ENCODE data around the gene SPEF2. TPM values are rescaled to one million over a fixed set of nuclear protein-coding genes. Genes with fewer than 3 reads are reported as not detected.

SPEF2 gene
- total and polyA plus RNA-seq, 10 of the 15 experiments (the other 5 are each of a cell fraction or from before 2014, with no cell fraction given): 0.03 to 2.0 (median 0.07) TPM; not detected in 3

DNA sequence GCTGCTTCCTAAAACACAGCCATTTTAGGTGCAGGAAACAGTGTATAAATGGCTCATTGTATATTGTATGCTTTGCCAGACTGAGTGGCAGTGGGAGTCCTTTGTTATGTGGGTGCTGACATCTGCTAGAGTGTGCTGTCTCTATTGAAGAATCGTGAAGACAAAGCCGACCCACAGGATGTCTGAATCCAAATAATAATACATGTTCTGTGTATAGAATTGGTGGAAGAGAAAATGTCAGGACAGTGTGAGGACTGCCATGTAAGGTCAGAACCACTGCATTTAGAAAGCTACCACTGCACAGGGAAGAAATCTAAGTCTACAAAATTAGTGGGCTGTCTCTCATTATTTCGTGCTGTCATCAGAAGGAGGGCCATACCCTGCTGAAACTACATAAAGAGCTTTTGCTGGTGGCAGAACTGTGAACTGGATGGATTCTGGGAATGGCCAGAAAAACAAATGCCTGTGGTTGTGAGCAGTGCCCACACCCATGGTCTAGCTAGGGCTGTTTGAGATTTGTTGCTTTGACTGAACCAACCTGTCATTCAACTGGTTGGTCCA lies 241.5 kb downstream of the SPEF2 start:
- ChIA-PET CTCF (interaction anchor here (0.6 to 1.8 kb wide), 11 partner anchors 12 to 488 kb away, joined by 3 to 8 read pairs (median 4); no protein-coding TSS in a partner anchor), POLR2A (interaction anchor here (0.9 to 3.5 kb wide), 3 partner anchors 34 to 45 kb away, joined by 3 to 23 read pairs (median 3); no protein-coding TSS in a partner anchor), RAD21 (ENCODE audit: unreplicated experiment) (interaction anchor here (0.6 to 3.1 kb wide), 12 partner anchors 8 to 79 kb away, joined by 3 to 13 read pairs (median 4); no protein-coding TSS in a partner anchor), SMC1A (ENCODE audit: uncharacterized antibody, unreplicated experiment) (interaction anchor here (0.6 to 15.1 kb wide), 15 partner anchors 9 to 543 kb away, joined by 3 to 238 read pairs (median 5); no protein-coding TSS in a partner anchor)
- FAIRE-seq (no peak), DNase-seq (ENCODE audit: low read depth, low spot score) (no peak), ATAC-seq (peak; percentile 11)
- Histone ChIP-seq H3K27me3 (replicated peaks in 1 of 2; ENCODE audit: control insufficient read depth in 2 of 2, insufficient read depth in 2 of 2, low read length in 1 of 2) (no peaks in the 10 kb centered on the region), H3K4me2 (ENCODE audit: control insufficient read depth, insufficient read depth) (no peak overlapping the region), H3K36me3 (ENCODE audit: control insufficient read depth in 2 of 2, insufficient read depth in 2 of 2, low read length in 1 of 2) (no peaks in the 10 kb centered on the region), H3K79me2 (ENCODE audit: control insufficient read depth, insufficient read depth, low read length) (no peaks in the 10 kb centered on the region), H3K9ac (ENCODE audit: control insufficient read depth, insufficient read depth, low read length) (no peak overlapping the region), H2AFZ (ENCODE audit: control insufficient read depth, low read depth, low read length) (no peak overlapping the region; the same call in 1 of the 2 replicates), H3K4me3 (no peak overlapping the region), H3K4me1 (ENCODE audit: control insufficient read depth, insufficient read depth, low read length) (peaks cover 7% of the 10 kb centered on the region), H3K9me3 (replicated peaks; ENCODE audit: control insufficient read depth, insufficient read depth, low read length) (no peaks in the 10 kb centered on the region), H4K20me1 (ENCODE audit: control insufficient read depth, insufficient read depth) (no peaks in the 10 kb centered on the region), H3K27ac (ENCODE audit: control insufficient read depth, insufficient read depth) (no peak overlapping the region)
- 0% methylated on average over 3 of the region's 3 CpGs for WGBS (ENCODE audit: insufficient coverage, insufficient replicate concordance, low lambda C conversion rate, missing lambda C conversion rate)
- in situ Hi-C loops (cut with MboI): no loop called here
- TF ChIP-seq, protein P1, sequence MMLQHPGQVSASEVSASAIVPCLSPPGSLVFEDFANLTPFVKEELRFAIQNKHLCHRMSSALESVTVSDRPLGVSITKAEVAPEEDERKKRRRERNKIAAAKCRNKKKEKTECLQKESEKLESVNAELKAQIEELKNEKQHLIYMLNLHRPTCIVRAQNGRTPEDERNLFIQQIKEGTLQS (IDR thresholded peaks at IDR 0.05; ENCODE audit: borderline replicate concordance, extremely low read depth, low read depth, low read length): no peak
- TF ChIP-seq, protein P2, sequence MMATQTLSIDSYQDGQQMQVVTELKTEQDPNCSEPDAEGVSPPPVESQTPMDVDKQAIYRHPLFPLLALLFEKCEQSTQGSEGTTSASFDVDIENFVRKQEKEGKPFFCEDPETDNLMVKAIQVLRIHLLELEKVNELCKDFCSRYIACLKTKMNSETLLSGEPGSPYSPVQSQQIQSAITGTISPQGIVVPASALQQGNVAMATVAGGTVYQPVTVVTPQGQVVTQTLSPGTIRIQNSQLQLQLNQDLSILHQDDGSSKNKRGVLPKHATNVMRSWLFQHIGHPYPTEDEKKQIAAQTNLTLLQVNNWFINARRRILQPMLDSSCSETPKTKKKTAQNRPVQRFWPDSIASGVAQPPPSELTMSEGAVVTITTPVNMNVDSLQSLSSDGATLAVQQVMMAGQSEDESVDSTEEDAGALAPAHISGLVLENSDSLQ (IDR thresholded peaks at IDR 0.05): no peak
- TF ChIP-seq ZNF24 (IDR thresholded peaks at IDR 0.05) (no peak), CHD4 (IDR thresholded peaks at IDR 0.05) (no peak), TCF12 (IDR thresholded peaks at IDR 0.05; ENCODE audit: low read depth, low read length) (no peak), BACH1 (IDR thresholded peaks at IDR 0.05; ENCODE audit: borderline replicate concordance) (no peak), ASH2L (IDR thresholded peaks at IDR 0.05; ENCODE audit: borderline replicate concordance, low read depth) (no peak), RCOR1 (conservative IDR thresholded peaks at IDR 0.05; ENCODE audit: low read depth, low read length) (no peak)
- BruUV-seq (replicated peaks): no TSS peak
- intact Hi-C loops (cut with micrococcal nuclease; ENCODE audit: unreplicated experiment): no loop called here
